ENCODE results near the gene E2F3. TPM values are rescaled to one million over a fixed set of nuclear protein-coding genes. Genes with fewer than 3 reads are reported as not detected.

E2F3 gene
- total RNA-seq, 1 experiment from 2014 or later, result 35.7 TPM

DNA sequence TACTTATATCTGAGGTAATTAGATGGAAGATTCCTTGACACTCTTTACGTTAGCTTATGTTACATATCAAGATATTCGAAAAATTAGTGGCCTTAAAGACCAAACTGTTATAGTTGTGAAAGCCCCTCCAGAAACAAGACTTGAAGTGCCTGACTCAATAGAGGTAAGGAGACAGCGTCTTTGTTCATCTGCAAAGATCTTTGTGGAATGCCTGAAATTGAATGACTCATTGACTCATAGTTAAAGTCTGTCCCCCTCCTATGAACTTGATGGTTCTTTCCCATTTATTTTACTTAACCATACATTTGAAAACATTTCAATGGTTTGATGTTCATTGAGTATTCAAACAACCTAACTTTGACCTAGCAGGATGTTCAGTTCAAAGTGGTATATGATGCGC is 85.0 kb downstream of the E2F3 start:
- Mint-ChIP-seq H3K4me3 (no peak overlapping the region), H3K27me3 (ENCODE audit: low read depth) (no peaks in the 10 kb centered on the region; the same call in 1 of the 2 replicates), H3K27ac (no peak overlapping the region), H3K36me3 (ENCODE audit: insufficient read depth in 1 of 3, low read depth in 3 of 3) (peaks cover 71 to 97% (median 96%) of the 10 kb centered on the region in 3 experiments), H3K9me3 (no peaks in the 10 kb centered on the region), H3K4me1 (peaks cover 21 to 27% of the 10 kb centered on the region in 2 experiments)
- no peak overlapping the region for H2BK5ac ChIP-seq (ENCODE audit: insufficient read length, low read length)
- H3K14ac ChIP-seq (ENCODE audit: insufficient read depth, low read length), result no peak overlapping the region
- no peak overlapping the region for H2AFZ ChIP-seq (ENCODE audit: low read length)
- TF ChIP-seq CTCF (conservative IDR thresholded peaks at IDR 0.05), result no peak
- H3K27me3 ChIP-seq (ENCODE audit: insufficient read depth, low read length), result no peaks in the 10 kb centered on the region
- H2BK120ac ChIP-seq (ENCODE audit: low read depth, low read length, poor library complexity, severe bottlenecking), result no peak overlapping the region
- H4K8ac ChIP-seq (replicated peaks; ENCODE audit: insufficient read length, low read depth, low read length), result no peak overlapping the region
- no peak overlapping the region for H4K91ac ChIP-seq (ENCODE audit: insufficient read length, low read depth, low read length)
- no peaks in the 10 kb centered on the region for H3K4me1 ChIP-seq (ENCODE audit: insufficient read depth, low read length)
- H3K4me2 ChIP-seq (ENCODE audit: insufficient read depth, insufficient read length, low read length), result no peak overlapping the region
- H3K79me2 ChIP-seq (ENCODE audit: insufficient read depth, low read length), result no peaks in the 10 kb centered on the region
- H3K27ac ChIP-seq (ENCODE audit: insufficient read length, low read depth, low read length), result no peak overlapping the region
- H3K9me3 ChIP-seq (ENCODE audit: control insufficient read depth, low read depth, low read length), result no peaks in the 10 kb centered on the region
- H2BK20ac ChIP-seq (ENCODE audit: low read depth, low read length, poor library complexity, severe bottlenecking), result no peak overlapping the region
- H2BK15ac ChIP-seq (ENCODE audit: low read depth, low read length), result no peak overlapping the region
- H2BK12ac ChIP-seq (ENCODE audit: insufficient read length, low read depth, low read length), result no peak overlapping the region
- H2AK5ac ChIP-seq (ENCODE audit: insufficient read length, low read length), result no peak overlapping the region
- H3K9ac ChIP-seq (ENCODE audit: extremely low read depth, insufficient read length, low read length), result no peak overlapping the region
- no peaks in the 10 kb centered on the region for H3K79me1 ChIP-seq (ENCODE audit: insufficient read depth, low read depth, low read length, poor library complexity, severe bottlenecking)
- H3K18ac ChIP-seq (ENCODE audit: insufficient read length, low read depth, low read length), result no peak overlapping the region
- no peak overlapping the region for H3K56ac ChIP-seq (ENCODE audit: insufficient read length, low read depth, low read length)
- no peak overlapping the region for H3K4ac ChIP-seq (ENCODE audit: low read depth, low read length)
- no peak overlapping the region for H3K23ac ChIP-seq (ENCODE audit: insufficient read length, low read depth, low read length)
- H4K5ac ChIP-seq (ENCODE audit: insufficient read length, low read depth, low read length), result no peak overlapping the region
- no peaks in the 10 kb centered on the region for H3K23me2 ChIP-seq (ENCODE audit: insufficient read length, low read depth, low read length, poor library complexity, severe bottlenecking)
- H3T11ph ChIP-seq (ENCODE audit: low read length), result no peak overlapping the region
- DNase-seq, result no peak
- no CpG with 5 or more reads among the region's 4 CpGs for WGBS (ENCODE audit: extremely low coverage, insufficient read length, low lambda C conversion rate)
- H4K20me1 ChIP-seq (ENCODE audit: control insufficient read depth, insufficient read depth, insufficient read length), result no peaks in the 10 kb centered on the region

Measured in H9 (cell line).